ENCODE measurements around the gene UNC79. TPM values are rescaled to one million over a fixed set of nuclear protein-coding genes. Genes with fewer than 3 reads are reported as not detected.

The UNC79 gene
- total and polyA plus RNA-seq, 2 donors from 2014 or later, result 0.56 to 0.79 TPM

DNA sequence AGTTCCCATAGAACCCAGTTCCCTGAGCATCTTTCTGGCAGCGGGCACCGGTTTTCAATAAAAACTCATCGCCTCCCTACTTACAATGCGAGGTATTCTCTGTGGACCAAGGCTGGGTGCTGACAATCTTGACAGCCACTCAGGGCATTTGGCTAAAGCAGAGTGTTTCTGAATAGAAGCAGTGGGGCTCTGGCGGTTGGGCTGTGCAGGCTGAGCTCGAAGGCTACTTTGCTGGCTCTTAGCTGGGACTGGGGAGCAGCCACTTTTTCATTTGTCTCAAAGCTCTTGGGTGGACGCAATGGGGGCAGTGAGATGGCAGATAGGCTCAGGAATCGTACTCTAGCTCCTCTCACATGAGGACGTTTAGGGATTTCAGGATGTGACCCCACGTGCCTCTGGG is 151.8 kb downstream of the UNC79 start:
- TF ChIP-seq, protein P1, sequence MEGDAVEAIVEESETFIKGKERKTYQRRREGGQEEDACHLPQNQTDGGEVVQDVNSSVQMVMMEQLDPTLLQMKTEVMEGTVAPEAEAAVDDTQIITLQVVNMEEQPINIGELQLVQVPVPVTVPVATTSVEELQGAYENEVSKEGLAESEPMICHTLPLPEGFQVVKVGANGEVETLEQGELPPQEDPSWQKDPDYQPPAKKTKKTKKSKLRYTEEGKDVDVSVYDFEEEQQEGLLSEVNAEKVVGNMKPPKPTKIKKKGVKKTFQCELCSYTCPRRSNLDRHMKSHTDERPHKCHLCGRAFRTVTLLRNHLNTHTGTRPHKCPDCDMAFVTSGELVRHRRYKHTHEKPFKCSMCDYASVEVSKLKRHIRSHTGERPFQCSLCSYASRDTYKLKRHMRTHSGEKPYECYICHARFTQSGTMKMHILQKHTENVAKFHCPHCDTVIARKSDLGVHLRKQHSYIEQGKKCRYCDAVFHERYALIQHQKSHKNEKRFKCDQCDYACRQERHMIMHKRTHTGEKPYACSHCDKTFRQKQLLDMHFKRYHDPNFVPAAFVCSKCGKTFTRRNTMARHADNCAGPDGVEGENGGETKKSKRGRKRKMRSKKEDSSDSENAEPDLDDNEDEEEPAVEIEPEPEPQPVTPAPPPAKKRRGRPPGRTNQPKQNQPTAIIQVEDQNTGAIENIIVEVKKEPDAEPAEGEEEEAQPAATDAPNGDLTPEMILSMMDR (IDR thresholded peaks at IDR 0.05; ENCODE audit: borderline replicate concordance, extremely low read depth, insufficient read depth), result no peak
- Histone ChIP-seq H3K4me3 (ENCODE audit: low read length in 3 of 3) (no peak overlapping the region), H3K27ac (ENCODE audit: low read depth in 2 of 2, low read length in 2 of 2) (no peak overlapping the region), H3K36me3 (ENCODE audit: control insufficient read depth in 2 of 3, insufficient read depth in 3 of 3, low read length in 3 of 3) (no peaks in the 10 kb centered on the region), H3K9me3 (ENCODE audit: control insufficient read depth in 2 of 3, insufficient read depth in 1 of 3, low read length in 3 of 3) (no peaks in the 10 kb centered on the region), H3K4me1 (ENCODE audit: control insufficient read depth in 2 of 3, insufficient read depth in 2 of 3, low read depth in 1 of 3, low read length in 3 of 3) (no peaks in the 10 kb centered on the region), H3K9ac (ENCODE audit: low read length in 3 of 3) (no peak overlapping the region), H3K27me3 (ENCODE audit: control insufficient read depth, insufficient read depth, low read length) (no peaks in the 10 kb centered on the region)
- intact Hi-C loops (cut with DNase I), result no loop called here
- FAIRE-seq, result no peak
- no peak for DNase-seq

- FAIRE-seq, result no peak
- intact Hi-C loops (cut with DNase I), result no loop called here
These were observed 156.6 kb downstream of the UNC79 start for GRCh38 chr14:93587330-93587729.

DNA sequence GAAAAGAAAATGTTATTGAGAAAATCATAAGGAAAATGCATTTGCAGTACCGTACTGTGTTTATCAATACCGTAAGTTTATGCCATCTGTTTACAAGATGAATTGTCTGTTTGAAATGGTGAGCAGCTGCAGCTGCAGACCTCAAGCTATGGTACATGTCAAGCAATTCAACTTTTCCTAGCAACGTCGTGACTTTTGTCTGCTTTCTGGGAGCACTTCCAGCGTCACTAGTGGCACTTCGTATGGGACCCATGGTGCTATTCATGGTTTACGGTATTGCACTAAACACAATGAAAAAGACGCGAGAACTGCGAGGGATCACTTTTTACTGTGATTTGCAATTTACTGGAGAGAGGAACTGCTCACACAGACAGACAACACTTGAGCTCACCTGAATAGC is 160.8 kb downstream of the UNC79 start:
- intact Hi-C loops (cut with DNase I), result no loop called here
- Histone ChIP-seq H3K27me3 (ENCODE audit: control insufficient read depth, insufficient read depth, low read length) (no peaks in the 10 kb centered on the region), H3K9ac (ENCODE audit: low read length in 3 of 3) (no peak overlapping the region), H3K9me3 (ENCODE audit: control insufficient read depth in 2 of 3, insufficient read depth in 1 of 3, low read length in 3 of 3) (no peaks in the 10 kb centered on the region), H3K4me3 (ENCODE audit: low read length in 3 of 3) (no peak overlapping the region), H3K4me1 (ENCODE audit: control insufficient read depth in 2 of 3, insufficient read depth in 2 of 3, low read depth in 1 of 3, low read length in 3 of 3) (no peaks in the 10 kb centered on the region), H3K27ac (ENCODE audit: low read depth in 2 of 2, low read length in 2 of 2) (no peak overlapping the region), H3K36me3 (ENCODE audit: control insufficient read depth in 2 of 3, insufficient read depth in 3 of 3, low read length in 3 of 3) (no peaks in the 10 kb centered on the region)
- FAIRE-seq (no peak), DNase-seq (no peak)
- TF ChIP-seq, protein P1 (IDR thresholded peaks at IDR 0.05; ENCODE audit: borderline replicate concordance, extremely low read depth, insufficient read depth), result no peak

More at GRCh38 chr14:93587330-93587729, 156.6 kb downstream of the UNC79 start:
- Histone ChIP-seq H3K27me3 (ENCODE audit: control insufficient read depth, insufficient read depth, low read length) (no peaks in the 10 kb centered on the region), H3K27ac (ENCODE audit: low read depth in 2 of 2, low read length in 2 of 2) (no peak overlapping the region), H3K4me1 (ENCODE audit: control insufficient read depth in 2 of 3, insufficient read depth in 2 of 3, low read depth in 1 of 3, low read length in 3 of 3) (no peaks in the 10 kb centered on the region), H3K9ac (ENCODE audit: low read length in 3 of 3) (no peak overlapping the region), H3K4me3 (ENCODE audit: low read length in 3 of 3) (no peak overlapping the region), H3K9me3 (ENCODE audit: control insufficient read depth in 2 of 3, insufficient read depth in 1 of 3, low read length in 3 of 3) (no peaks in the 10 kb centered on the region), H3K36me3 (ENCODE audit: control insufficient read depth in 2 of 3, insufficient read depth in 3 of 3, low read length in 3 of 3) (no peaks in the 10 kb centered on the region)
- TF ChIP-seq, protein P1 (IDR thresholded peaks at IDR 0.05; ENCODE audit: borderline replicate concordance, extremely low read depth, insufficient read depth), result no peak
- DNase-seq, result no peak

DNA sequence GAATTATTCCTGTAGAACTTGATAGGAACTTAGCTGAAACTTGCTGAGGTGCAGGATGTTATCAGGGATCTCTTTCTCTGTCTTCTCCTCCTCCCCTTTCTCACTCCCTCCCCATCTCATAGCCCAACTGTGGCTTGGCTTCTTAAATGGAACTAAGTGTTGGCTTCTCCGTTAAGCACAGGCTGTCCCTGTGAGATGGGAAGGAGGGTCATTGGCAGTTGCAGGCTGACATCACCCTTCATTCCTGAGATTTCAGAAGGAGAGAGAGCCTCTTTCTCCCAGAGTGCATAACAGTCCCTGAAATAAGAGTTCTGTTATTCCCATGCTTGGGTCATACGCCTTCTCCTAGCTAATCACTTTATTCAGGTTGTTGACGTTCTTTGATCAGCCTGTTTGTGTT is 162.0 kb downstream of the UNC79 start:
- no peaks in the 10 kb centered on the region for H3K4me1 ChIP-seq (ENCODE audit: control insufficient read depth in 2 of 3, insufficient read depth in 2 of 3, low read depth in 1 of 3, low read length in 3 of 3)
- no peaks in the 10 kb centered on the region for H3K27me3 ChIP-seq (ENCODE audit: control insufficient read depth, insufficient read depth, low read length)
- no peak overlapping the region for H3K4me3 ChIP-seq (ENCODE audit: low read length in 3 of 3)
- no peak overlapping the region for H3K9ac ChIP-seq (ENCODE audit: low read length in 3 of 3)
- TF ChIP-seq, protein P1 (IDR thresholded peaks at IDR 0.05; ENCODE audit: borderline replicate concordance, extremely low read depth, insufficient read depth), result no peak
- no peak for FAIRE-seq
- H3K36me3 ChIP-seq (ENCODE audit: control insufficient read depth in 2 of 3, insufficient read depth in 3 of 3, low read length in 3 of 3), result no peaks in the 10 kb centered on the region
- H3K27ac ChIP-seq (ENCODE audit: low read depth in 2 of 2, low read length in 2 of 2), result no peak overlapping the region
- no peaks in the 10 kb centered on the region for H3K9me3 ChIP-seq (ENCODE audit: control insufficient read depth in 2 of 3, insufficient read depth in 1 of 3, low read length in 3 of 3)
- DNase-seq, result no peak
- intact Hi-C loops (cut with DNase I), result no loop called here
